Activated B cell treated with CpG ODN at 0.5 μM for 24 hours (primary cell): Measurements from ENCODE around the gene OR10Z1. TPM values are rescaled to one million over a fixed set of nuclear protein-coding genes. Genes with fewer than 3 reads are reported as not detected.

Source experiments
- ATAC-seq: fragments of 200-7000 bp; cut with Tn5 transposase; one replicate; pipeline ENCODE4 v1.10.0; 2021; ENCODE audit warnings: low read depth, mild to moderate bottlenecking, moderate library complexity
- CTCF ChIA-PET: fragments of 350-600 bp; sonication (Branson Sonifier 250); formaldehyde crosslinking; loops from one replicate; lab custom pipeline; 2021; ENCODE audit warnings: antibody characterized with exemption; lab: Charles Lee
- POLR2A ChIA-PET: fragments of 350-600 bp; sonication (Branson Sonifier 250); formaldehyde crosslinking; loops from one replicate; lab custom pipeline; 2021; ENCODE audit warnings: antibody characterized with exemption; lab: Charles Lee
- DNase-seq: peaks from one replicate; pipeline ENCODE4 v3.0.0; 2022
- H3K27ac Mint-ChIP-seq: one replicate; pipeline ENCODE4 v1.8.0; 2020; ENCODE audit warnings: mixed read lengths
- H3K27me3 Mint-ChIP-seq: one replicate; pipeline ENCODE4 v1.8.0; 2021; ENCODE audit warnings: mixed read lengths
- H3K36me3 Mint-ChIP-seq: one replicate; pipeline ENCODE4 v1.8.0; 2021; ENCODE audit warnings: low read depth, mixed read lengths
- H3K4me1 Mint-ChIP-seq: one replicate; pipeline ENCODE4 v1.8.0; 2021; ENCODE audit warnings: mixed read lengths
- H3K4me3 Mint-ChIP-seq: one replicate; pipeline ENCODE4 v1.8.0; 2020; ENCODE audit warnings: mild to moderate bottlenecking, mixed read lengths
- H3K9me3 Mint-ChIP-seq: one replicate; pipeline ENCODE4 v1.8.0; 2020; ENCODE audit warnings: mixed read lengths
- CTCF ChIP-seq: fragments of 200-600 bp; IDR thresholded peaks from one replicate; pipeline ENCODE4 v1.8.0; 2022; ENCODE audit warnings: antibody characterized with exemption, mild to moderate bottlenecking
- intact Hi-C: fragments of 100-400 bp; cut with micrococcal nuclease; formaldehyde crosslinking; loops from one replicate; pipeline ENCODE4 v1.15.1; 2024
- total RNA-seq: library from RNA; stranded (reverse); gene quantifications from 2 replicates; pipeline ENCODE4 v1.2.3, GENCODE V29; 2022

Gene OR10Z1
- not detected in 2 replicates for total RNA-seq

- POLR2A ChIA-PET = no interaction called here
- intact Hi-C loops = no loop called here
Measured at GRCh38 chr1:158604968-158605367, at the start of gene OR10Z1. TSS of gene OR10Z1 (plus strand) at chr1:158605268. CDS start at chr1:158606439, 1,171 bp downstream.

DNA sequence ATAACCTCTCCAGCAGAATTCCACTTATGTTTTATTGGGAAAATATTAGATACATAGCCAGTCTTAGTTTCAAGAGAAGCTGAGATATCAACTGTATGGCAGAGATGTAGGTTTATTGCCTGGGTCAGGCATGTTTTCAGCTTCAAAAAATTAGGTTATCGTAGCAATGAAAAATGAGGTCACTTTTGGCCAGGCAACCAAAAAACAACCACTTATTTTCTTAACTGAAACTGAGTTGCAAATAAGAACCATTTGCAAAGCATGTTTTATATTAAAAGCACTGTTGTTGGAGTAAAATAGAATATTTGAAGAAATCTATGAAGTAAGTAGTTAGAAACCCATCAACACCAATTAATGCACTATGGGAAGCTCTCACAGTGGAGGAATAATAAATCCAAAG lies 45.4 kb upstream of the OR10Z1 start:
- Mint-ChIP-seq H3K27ac (no peak overlapping the region), H3K4me1 (peaks cover 15% of the 10 kb centered on the region), H3K27me3 (peaks cover 4% of the 10 kb centered on the region), H3K36me3 (no peaks in the 10 kb centered on the region), H3K4me3 (no peak overlapping the region), H3K9me3 (no peaks in the 10 kb centered on the region)
- intact Hi-C loops = no loop called here
- ATAC-seq (no peak), DNase-seq (no peak)
- CTCF ChIA-PET = no interaction called here
- POLR2A ChIA-PET = no interaction called here
- no peak for TF ChIP-seq CTCF

More at GRCh38 chr1:158604968-158605367, at the start of gene OR10Z1:
- H3K27me3 Mint-ChIP-seq = peaks cover 1% of the 10 kb centered on the region
- H3K27ac Mint-ChIP-seq = no peak within 1 kb of the TSS
- CTCF ChIA-PET = no interaction called here
- ATAC-seq (no peak), DNase-seq (no peak)
- no peaks in the 10 kb centered on the region for H3K36me3 Mint-ChIP-seq
- no peaks in the 10 kb centered on the region for H3K9me3 Mint-ChIP-seq
- H3K4me3 Mint-ChIP-seq = no peak within 1 kb of the TSS
- no peaks in the 10 kb centered on the region for H3K4me1 Mint-ChIP-seq
- TF ChIP-seq CTCF = no peak

DNA sequence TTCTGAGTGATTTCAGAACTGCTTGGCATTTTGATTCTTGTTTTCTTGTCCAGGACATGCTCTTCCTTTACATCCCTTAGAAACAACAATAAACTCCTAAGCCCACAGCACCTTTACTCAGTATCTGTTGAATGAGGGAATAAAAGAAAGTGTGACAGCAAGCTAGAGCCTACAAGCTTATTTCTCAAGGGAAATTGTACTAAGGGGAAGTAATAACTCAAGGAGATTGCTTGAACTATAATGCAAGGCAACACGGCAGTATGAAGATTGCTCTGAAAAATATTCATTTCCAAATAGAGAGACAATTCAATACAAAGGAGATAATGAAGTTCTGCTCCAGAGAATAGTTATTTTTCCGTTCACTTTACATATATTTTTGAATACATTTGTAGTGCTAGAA lies 41.2 kb upstream of the OR10Z1 start:
- intact Hi-C loops = no loop called here
- peaks cover 15% of the 10 kb centered on the region for H3K4me1 Mint-ChIP-seq
- ATAC-seq (peak; percentile 58), DNase-seq (no peak)
- no peaks in the 10 kb centered on the region for H3K36me3 Mint-ChIP-seq
- no peak for TF ChIP-seq CTCF
- POLR2A ChIA-PET = no interaction called here
- H3K27me3 Mint-ChIP-seq = peaks cover 2% of the 10 kb centered on the region
- no peak overlapping the region for H3K4me3 Mint-ChIP-seq
- CTCF ChIA-PET = interaction anchor here (1.1 kb wide), 1 partner anchor 434 kb away, joined by 3 read pairs; no protein-coding TSS in a partner anchor
- H3K27ac Mint-ChIP-seq = peak overlapping the region; percentile 13
- H3K9me3 Mint-ChIP-seq = no peaks in the 10 kb centered on the region

- peaks cover under 1% of the 10 kb centered on the region for H3K27me3 Mint-ChIP-seq
- intact Hi-C loops = no loop called here
- ChIA-PET POLR2A (no interaction called here), CTCF (no interaction called here)
- no peaks in the 10 kb centered on the region for H3K36me3 Mint-ChIP-seq
- no peak for DNase-seq
- H3K4me1 Mint-ChIP-seq = peaks cover 15% of the 10 kb centered on the region
- no peak overlapping the region for H3K4me3 Mint-ChIP-seq
- no peaks in the 10 kb centered on the region for H3K9me3 Mint-ChIP-seq
- no peak for TF ChIP-seq CTCF
- ATAC-seq = peak; percentile 54
- H3K27ac Mint-ChIP-seq = peak overlapping the region; percentile 3
Measured at GRCh38 chr1:158564608-158565007, 40.5 kb upstream of the OR10Z1 start.

- intact Hi-C loops = no loop called here
- H3K9me3 Mint-ChIP-seq = no peaks in the 10 kb centered on the region
- no peak within 1 kb of the TSS for H3K27ac Mint-ChIP-seq
- peaks cover 7% of the 10 kb centered on the region for H3K27me3 Mint-ChIP-seq
- no peak within 1 kb of the TSS for H3K4me3 Mint-ChIP-seq
- DNase-seq = no peak
- no peak for TF ChIP-seq CTCF
- no peaks in the 10 kb centered on the region for H3K4me1 Mint-ChIP-seq
- POLR2A ChIA-PET = no interaction called here
- no peaks in the 10 kb centered on the region for H3K36me3 Mint-ChIP-seq
- CTCF ChIA-PET = no interaction called here
- no peak for ATAC-seq
Measured at GRCh38 chr1:158570480-158570879, 34.6 kb upstream of the OR10Z1 start, which contains the start of gene OR6P1. TSS of gene OR6P1 (minus strand) at chr1:158570580. CDS start at chr1:158563604, 6,976 bp downstream.
